ENCODE data around the gene ABCC1. TPM values are rescaled to one million over a fixed set of nuclear protein-coding genes. Genes with fewer than 3 reads are reported as not detected.

Gene ABCC1
- total RNA-seq, 1 donor from 2014 or later = 69.4 TPM

GRCh38 chr16:16136588-16136987 is 187.2 kb downstream of the ABCC1 start:
- no peaks in the 10 kb centered on the region for H3K4me1 Mint-ChIP-seq
- H3K27ac Mint-ChIP-seq = no peak overlapping the region
- no peak overlapping the region for H3K4me3 Mint-ChIP-seq
- no peaks in the 10 kb centered on the region for H3K9me3 Mint-ChIP-seq
- TF ChIP-seq CTCF (IDR thresholded peaks at IDR 0.05; ENCODE audit: unreplicated experiment) = no peak
- no peak for DNase-seq (ENCODE audit: low spot score in 2 of 2, unreplicated experiment in 2 of 2)
- no peaks in the 10 kb centered on the region for H3K27me3 Mint-ChIP-seq (ENCODE audit: low read depth)
- peaks cover 42% of the 10 kb centered on the region for H3K36me3 Mint-ChIP-seq

- Mint-ChIP-seq H3K36me3 (peaks cover 40% of the 10 kb centered on the region), H3K9me3 (no peaks in the 10 kb centered on the region), H3K27ac (no peak overlapping the region), H3K4me3 (no peak overlapping the region), H3K4me1 (no peaks in the 10 kb centered on the region), H3K27me3 (ENCODE audit: low read depth) (no peaks in the 10 kb centered on the region)
- TF ChIP-seq CTCF (IDR thresholded peaks at IDR 0.05; ENCODE audit: unreplicated experiment) = no peak
- no peak for DNase-seq (ENCODE audit: low spot score in 2 of 2, unreplicated experiment in 2 of 2)
These were observed 187.7 kb downstream of the ABCC1 start for GRCh38 chr16:16137110-16137509.

- Mint-ChIP-seq H3K36me3 (peaks cover 44% of the 10 kb centered on the region), H3K9me3 (no peaks in the 10 kb centered on the region), H3K4me3 (no peak overlapping the region), H3K4me1 (no peaks in the 10 kb centered on the region), H3K27me3 (ENCODE audit: low read depth) (no peaks in the 10 kb centered on the region), H3K27ac (no peak overlapping the region)
- no peak for TF ChIP-seq CTCF (IDR thresholded peaks at IDR 0.05; ENCODE audit: unreplicated experiment)
- DNase-seq (ENCODE audit: low spot score in 2 of 2, unreplicated experiment in 2 of 2) = no peak
These were observed 188.7 kb downstream of the ABCC1 start for GRCh38 chr16:16138034-16138635.

DNA sequence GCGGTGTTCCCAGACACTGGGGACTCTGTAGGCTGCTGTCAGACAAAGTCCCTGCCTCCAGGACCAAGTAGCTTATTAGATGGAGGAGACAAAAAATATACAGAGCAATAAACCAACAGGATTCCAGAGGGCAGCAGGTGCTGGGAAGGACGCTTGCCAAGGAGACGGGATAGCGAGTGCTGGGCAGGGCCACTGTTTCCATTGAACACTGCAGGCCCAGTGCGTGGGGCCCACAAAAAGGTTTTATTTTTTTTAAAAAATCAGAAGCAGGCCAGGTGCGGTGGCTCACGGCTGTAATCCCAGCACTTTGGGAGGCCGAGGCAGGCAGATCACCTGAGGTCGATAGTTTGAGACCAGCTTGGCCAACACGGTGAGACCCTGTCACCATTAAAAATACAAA is 189.6 kb downstream of the ABCC1 start:
- H3K4me1 Mint-ChIP-seq = no peaks in the 10 kb centered on the region
- no peaks in the 10 kb centered on the region for H3K27me3 Mint-ChIP-seq (ENCODE audit: low read depth)
- TF ChIP-seq CTCF (IDR thresholded peaks at IDR 0.05; ENCODE audit: unreplicated experiment) = no peak
- no peaks in the 10 kb centered on the region for H3K9me3 Mint-ChIP-seq
- H3K36me3 Mint-ChIP-seq = peaks cover 41% of the 10 kb centered on the region
- DNase-seq (ENCODE audit: low spot score in 2 of 2, unreplicated experiment in 2 of 2) = no peak
- no peak overlapping the region for H3K4me3 Mint-ChIP-seq
- H3K27ac Mint-ChIP-seq = no peak overlapping the region

- Mint-ChIP-seq H3K4me1 (no peaks in the 10 kb centered on the region), H3K27ac (no peak overlapping the region), H3K9me3 (no peaks in the 10 kb centered on the region), H3K4me3 (no peak overlapping the region), H3K27me3 (ENCODE audit: low read depth) (no peaks in the 10 kb centered on the region), H3K36me3 (peaks cover 43% of the 10 kb centered on the region)
- DNase-seq (ENCODE audit: low spot score in 2 of 2, unreplicated experiment in 2 of 2) = no peak
- no peak for TF ChIP-seq CTCF (IDR thresholded peaks at IDR 0.05; ENCODE audit: unreplicated experiment)
These were observed 190.4 kb downstream of the ABCC1 start for GRCh38 chr16:16139806-16140205.

GRCh38 chr16:16140537-16140936 is 191.1 kb downstream of the ABCC1 start:
- H3K27ac Mint-ChIP-seq = no peak overlapping the region
- no peaks in the 10 kb centered on the region for H3K4me1 Mint-ChIP-seq
- no peak for TF ChIP-seq CTCF (IDR thresholded peaks at IDR 0.05; ENCODE audit: unreplicated experiment)

More at GRCh38 chr16:16140537-16140936, 191.1 kb downstream of the ABCC1 start:
- DNase-seq (ENCODE audit: low spot score in 2 of 2, unreplicated experiment in 2 of 2) = no peak
- no peaks in the 10 kb centered on the region for H3K9me3 Mint-ChIP-seq
- H3K4me3 Mint-ChIP-seq = no peak overlapping the region
- peaks cover 39% of the 10 kb centered on the region for H3K36me3 Mint-ChIP-seq
- no peaks in the 10 kb centered on the region for H3K27me3 Mint-ChIP-seq (ENCODE audit: low read depth)
